Prostate gland (tissue), 2 donors: ENCODE measurements around the gene UBE2E1.
"Not testable (repeated sequence)": the region's sequence is repeated elsewhere in the genome, so short reads cannot be mapped to it uniquely, and the experiment has no call there.

Experiments used
- POLR2AphosphoS5 ChIP-seq: sonication (generic); formaldehyde crosslinking; IDR thresholded peaks from one replicate; pipeline ENCODE4 v1.6.1; 2017; ENCODE audit warnings: antibody characterized with exemption
- TF ChIP-seq, protein P1 (sequence below), 4 experiments: fragments of 200-600 bp in 2 of 4; fragments of 450-650 bp in 2 of 4; sonication (generic) in 2 of 4; IDR thresholded peaks; 1 replicate in 3 of 4; 2 replicates in 1 of 4; pipeline ENCODE4 v1.5.1; 2016 to 2019; ENCODE audit warnings: antibody characterized with exemption in 4 of 4, mild to moderate bottlenecking in 2 of 4, moderate library complexity in 2 of 4

DNA sequence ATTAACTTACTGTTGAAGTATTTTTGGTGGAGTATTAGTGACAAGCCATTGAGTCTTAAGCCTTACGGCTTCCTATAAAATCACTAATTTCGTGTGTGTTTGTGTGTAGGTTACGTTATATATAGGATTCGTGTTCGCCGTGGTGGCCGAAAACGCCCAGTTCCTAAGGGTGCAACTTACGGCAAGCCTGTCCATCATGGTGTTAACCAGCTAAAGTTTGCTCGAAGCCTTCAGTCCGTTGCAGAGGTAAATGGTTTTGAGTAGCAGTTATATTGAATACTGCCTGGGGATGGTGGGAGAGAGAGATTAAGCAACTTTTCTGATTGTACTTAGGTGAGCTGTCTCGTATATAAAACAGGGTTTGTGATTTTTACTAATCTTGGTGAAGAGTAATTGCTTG lies 112.6 kb downstream of the UBE2E1 start:
- TF ChIP-seq POLR2AphosphoS5: not testable (repeated sequence)
- TF ChIP-seq, protein P1, sequence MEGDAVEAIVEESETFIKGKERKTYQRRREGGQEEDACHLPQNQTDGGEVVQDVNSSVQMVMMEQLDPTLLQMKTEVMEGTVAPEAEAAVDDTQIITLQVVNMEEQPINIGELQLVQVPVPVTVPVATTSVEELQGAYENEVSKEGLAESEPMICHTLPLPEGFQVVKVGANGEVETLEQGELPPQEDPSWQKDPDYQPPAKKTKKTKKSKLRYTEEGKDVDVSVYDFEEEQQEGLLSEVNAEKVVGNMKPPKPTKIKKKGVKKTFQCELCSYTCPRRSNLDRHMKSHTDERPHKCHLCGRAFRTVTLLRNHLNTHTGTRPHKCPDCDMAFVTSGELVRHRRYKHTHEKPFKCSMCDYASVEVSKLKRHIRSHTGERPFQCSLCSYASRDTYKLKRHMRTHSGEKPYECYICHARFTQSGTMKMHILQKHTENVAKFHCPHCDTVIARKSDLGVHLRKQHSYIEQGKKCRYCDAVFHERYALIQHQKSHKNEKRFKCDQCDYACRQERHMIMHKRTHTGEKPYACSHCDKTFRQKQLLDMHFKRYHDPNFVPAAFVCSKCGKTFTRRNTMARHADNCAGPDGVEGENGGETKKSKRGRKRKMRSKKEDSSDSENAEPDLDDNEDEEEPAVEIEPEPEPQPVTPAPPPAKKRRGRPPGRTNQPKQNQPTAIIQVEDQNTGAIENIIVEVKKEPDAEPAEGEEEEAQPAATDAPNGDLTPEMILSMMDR (IDR thresholded peaks at IDR 0.05): not testable (repeated sequence)
